Measurements from ENCODE around the gene CARD11.

DNA sequence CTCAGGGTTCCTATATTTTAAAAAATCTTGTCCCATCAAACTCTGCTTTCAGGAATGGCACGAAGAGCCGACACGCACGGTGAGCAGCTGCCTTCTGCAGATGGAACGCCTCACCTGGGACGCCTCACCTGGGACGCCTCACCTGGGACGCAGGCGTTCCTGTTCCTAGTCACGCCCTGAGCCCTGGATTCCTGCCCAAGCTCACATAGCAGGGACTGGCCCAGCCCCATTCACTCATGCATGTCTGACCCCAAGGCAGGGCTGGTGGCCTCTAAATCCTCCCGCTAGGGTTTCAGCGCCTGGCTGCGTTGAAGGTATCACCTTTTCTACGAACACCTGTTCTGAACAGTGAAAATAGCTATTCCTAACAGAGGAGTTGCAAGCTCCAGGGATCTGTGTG lies 49.8 kb downstream of the CARD11 start:
- TF ChIP-seq, protein P1, sequence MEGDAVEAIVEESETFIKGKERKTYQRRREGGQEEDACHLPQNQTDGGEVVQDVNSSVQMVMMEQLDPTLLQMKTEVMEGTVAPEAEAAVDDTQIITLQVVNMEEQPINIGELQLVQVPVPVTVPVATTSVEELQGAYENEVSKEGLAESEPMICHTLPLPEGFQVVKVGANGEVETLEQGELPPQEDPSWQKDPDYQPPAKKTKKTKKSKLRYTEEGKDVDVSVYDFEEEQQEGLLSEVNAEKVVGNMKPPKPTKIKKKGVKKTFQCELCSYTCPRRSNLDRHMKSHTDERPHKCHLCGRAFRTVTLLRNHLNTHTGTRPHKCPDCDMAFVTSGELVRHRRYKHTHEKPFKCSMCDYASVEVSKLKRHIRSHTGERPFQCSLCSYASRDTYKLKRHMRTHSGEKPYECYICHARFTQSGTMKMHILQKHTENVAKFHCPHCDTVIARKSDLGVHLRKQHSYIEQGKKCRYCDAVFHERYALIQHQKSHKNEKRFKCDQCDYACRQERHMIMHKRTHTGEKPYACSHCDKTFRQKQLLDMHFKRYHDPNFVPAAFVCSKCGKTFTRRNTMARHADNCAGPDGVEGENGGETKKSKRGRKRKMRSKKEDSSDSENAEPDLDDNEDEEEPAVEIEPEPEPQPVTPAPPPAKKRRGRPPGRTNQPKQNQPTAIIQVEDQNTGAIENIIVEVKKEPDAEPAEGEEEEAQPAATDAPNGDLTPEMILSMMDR (conservative IDR thresholded peaks at IDR 0.05 in 1 of 2, IDR thresholded peaks at IDR 0.05 in 1 of 2; ENCODE audit: extremely low read depth in 1 of 2, insufficient read depth in 1 of 2, low read depth in 1 of 2, low read length in 2 of 2), result no peak
- TF ChIP-seq EZH2 (IDR thresholded peaks at IDR 0.05; ENCODE audit: borderline replicate concordance, low read length), result no peak
